K562 (cell line): Measurements from ENCODE around the gene OMA1. TPM values are rescaled to one million over a fixed set of nuclear protein-coding genes. Genes with fewer than 3 reads are reported as not detected.

ENCODE experiments used
- ATAC-seq: fragments of 200-7000 bp; cut with Tn5 transposase; 3 replicates; pipeline ENCODE4 v1.9.1; 2020; ENCODE audit warnings: moderate library complexity
- BruUV-seq: library from RNA; stranded (reverse); fragments of 400-500 nt; replicated peaks from 2 replicates; lab custom pipeline; 2021; lab: Mats Ljungman, UMichigan
- CTCF ChIA-PET: fragments of 300-600 bp; formaldehyde crosslinking; extraction: SDS; loops from one replicate; lab custom pipeline; 2021; ENCODE audit warnings: low intra/inter-chr PET ratio; lab: Yijun Ruan, JAX
- POLR2A ChIA-PET: fragments of 300-600, 350-650 bp; sonication (Branson Sonifier 250); formaldehyde crosslinking; extraction: SDS; loops from one replicate; lab custom pipeline; 2021; ENCODE audit warnings: antibody characterized with exemption, inconsistent platforms; lab: Yijun Ruan, JAX
- DNase-seq, 4 experiments: peaks; one replicate each; pipeline versions ENCODE4 v3.0.0 to v3.0.0-alpha.2; 2011 to 2018; ENCODE audit warnings: low spot score in 3 of 4, mixed read lengths in 3 of 4; ENCODE audit errors: extremely low read depth in 1 of 4
- FAIRE-seq: peaks from 2 replicates; lab custom pipeline; 2011; peaks lifted over from hg19 to GRCh38; lab: Jason Lieb, UNC
- H2AFZ ChIP-seq: 2 replicates; pipeline ENCODE4 v1.6.0; 2011; ENCODE audit warnings: low read depth, low read length, control low read depth, inconsistent platforms
- H3K27ac ChIP-seq: fragments of 200-600 bp; 3 replicates; pipeline ENCODE4 v1.8.0; 2011; ENCODE audit warnings: low read depth, mild to moderate bottlenecking, control low read depth, inconsistent platforms, low read length, moderate library complexity, mixed read lengths; ENCODE audit errors: extremely low read depth
- H3K27me3 ChIP-seq, 2 experiments: fragments of 300-600 bp in 1 of 2; 2 replicates in 1 of 2; 3 replicates in 1 of 2; pipeline versions ENCODE4 v1.6.0 to v1.8.0; 2011; ENCODE audit warnings: inconsistent platforms in 2 of 2, low read length in 2 of 2, mild to moderate bottlenecking in 1 of 2, mixed read lengths in 1 of 2, moderate library complexity in 1 of 2; ENCODE audit not compliant: control insufficient read depth in 2 of 2, insufficient read depth in 2 of 2
- H3K36me3 ChIP-seq: fragments of 300-600 bp; 3 replicates; pipeline ENCODE4 v1.8.0; 2011; ENCODE audit warnings: mild to moderate bottlenecking, low read length, inconsistent platforms; ENCODE audit not compliant: control insufficient read depth, insufficient read depth
- H3K4me1 ChIP-seq, 2 experiments: fragments of 200-600 bp in 1 of 2; replicated peaks in 1 of 2; 2 replicates in 1 of 2; 3 replicates in 1 of 2; pipeline versions ENCODE4 v1.5.1 to v1.8.0; 2011; ENCODE audit warnings: inconsistent platforms in 2 of 2, low read length in 2 of 2, mild to moderate bottlenecking in 1 of 2, mixed read lengths in 1 of 2, moderate library complexity in 1 of 2; ENCODE audit not compliant: control insufficient read depth in 2 of 2, insufficient read depth in 2 of 2
- H3K4me2 ChIP-seq: 2 replicates; pipeline ENCODE4 v1.6.1; 2011; ENCODE audit warnings: low read length, control low read depth, inconsistent platforms, mixed read lengths; ENCODE audit not compliant: insufficient read depth
- H3K4me3 ChIP-seq: fragments of 200-600 bp; sonication (generic), shearing (Covaris generic); 2 replicates; pipeline ENCODE4 v1.5.1; 2016; ENCODE audit warnings: control low read depth, inconsistent platforms
- H3K79me2 ChIP-seq: fragments of 200-600 bp; 3 replicates; pipeline ENCODE4 v1.8.0; 2011; ENCODE audit warnings: low read length, inconsistent platforms; ENCODE audit not compliant: control insufficient read depth, insufficient read depth
- H3K9ac ChIP-seq, 2 experiments: 2 replicates each; pipeline versions ENCODE4 v1.6.0 to v1.6.1; 2011; ENCODE audit warnings: low read depth in 2 of 2, low read length in 2 of 2, control low read depth in 1 of 2, inconsistent platforms in 1 of 2, mild to moderate bottlenecking in 1 of 2, mixed read lengths in 1 of 2; ENCODE audit not compliant: insufficient read depth in 1 of 2
- H3K9me1 ChIP-seq: one replicate; pipeline ENCODE4 v1.6.0; 2011; ENCODE audit warnings: inconsistent platforms, mild to moderate bottlenecking, low read length, moderate library complexity; ENCODE audit not compliant: control insufficient read depth, insufficient read depth
- H3K9me3 ChIP-seq: replicated peaks from 2 replicates; pipeline ENCODE4 v1.5.1; 2011; ENCODE audit warnings: low read depth, low read length, inconsistent platforms; ENCODE audit not compliant: control insufficient read depth, insufficient read depth
- H4K20me1 ChIP-seq: replicated peaks from 2 replicates; pipeline ENCODE4 v1.6.1; 2011; ENCODE audit warnings: low read length, inconsistent platforms, mixed read lengths; ENCODE audit not compliant: control insufficient read depth, insufficient read depth
- HNRNPK ChIP-seq: fragments of 200-400 bp; formaldehyde crosslinking; IDR thresholded peaks from one replicate; pipeline ENCODE4 v1.6.1; 2018; ENCODE audit warnings: mild to moderate bottlenecking, low read depth, low read length; ENCODE audit not compliant: poor library complexity, severe bottlenecking
- PYGO2 ChIP-seq: fragments of 450-650 bp; IDR thresholded peaks from 2 replicates; pipeline ENCODE4 v1.6.1; 2016; ENCODE audit warnings: mild to moderate bottlenecking, missing genetic modification characterization, moderate library complexity, missing compliant biosample characterization
- RFX1 ChIP-seq: fragments of 450-650 bp; IDR thresholded peaks from 2 replicates; pipeline ENCODE4 v1.6.1; 2016; ENCODE audit warnings: mild to moderate bottlenecking, moderate library complexity
- ZBTB8A ChIP-seq: fragments of 450-650 bp; IDR thresholded peaks from 2 replicates; pipeline ENCODE4 v1.6.1; 2018; ENCODE audit warnings: mild to moderate bottlenecking, moderate library complexity; ENCODE audit not compliant: partially characterized antibody
- ZNF232 ChIP-seq: sonication (generic); formaldehyde crosslinking; IDR thresholded peaks from 2 replicates; pipeline ENCODE4 v1.8.0; 2022; ENCODE audit warnings: mild to moderate bottlenecking, missing genetic modification reagents
- whole genome bisulfite sequencing: fragments of 100-300 bp; shearing (Covaris generic); methylation state at CpG from one replicate; pipeline ENCODE4 v1.1.6; 2016; ENCODE audit warnings: low coverage, mixed read lengths; ENCODE audit not compliant: insufficient coverage; ENCODE audit errors: missing lambda C conversion rate; 5-methylcytosine and 5-hydroxymethylcytosine counted together
- in situ Hi-C: fragments of 300-500 bp; cut with MboI; formaldehyde crosslinking; loops from 4 replicates; pipeline ENCODE4 v1.15.0; 2018; ENCODE audit warnings: inconsistent platforms, mixed read lengths
- intact Hi-C: fragments of 100-400 bp; cut with micrococcal nuclease; formaldehyde crosslinking; loops from 2 replicates; pipeline ENCODE4 v1.14.2; 2022
- polyA plus RNA-seq, 8 experiments: library from polyadenylated mRNA; depleted of rRNA in 4 of 8; stranded (reverse) in 5 of 8; unstranded in 3 of 8; fragments of >200 nt; fragmentation: Nextera tagmentation in 2 of 8; fragmentation: Illumina TruSeq in 1 of 8; extraction: Ambion mirVana in 2 of 8; extraction: Trizol in 1 of 8; gene quantifications; 2 replicates each; pipeline versions ENCODE4 v1.2.1 to v1.2.3, GENCODE V29; 2011 to 2014; ENCODE audit warnings: inconsistent platforms in 1 of 8, missing spikeins in 1 of 8
- total RNA-seq, 7 experiments: library from RNA; depleted of rRNA in 6 of 7; stranded (reverse); fragments of >200 nt in 6 of 7; fragmentation: Illumina TruSeq in 2 of 7; extraction: Trizol in 2 of 7; gene quantifications; 2 replicates each; pipeline versions ENCODE4 v1.2.1 to v1.2.3, GENCODE V29; 2011 to 2021; ENCODE audit warnings: low replicate concordance in 1 of 7
- TF ChIP-seq, protein P1 (sequence below): fragments of 450-650 bp; IDR thresholded peaks from 2 replicates; pipeline ENCODE4 v1.6.1; 2016; ENCODE audit warnings: missing biosample characterization, missing genetic modification characterization
- TF ChIP-seq, protein P2 (sequence below), 3 experiments: IDR thresholded peaks in 2 of 3; conservative IDR thresholded peaks in 1 of 3; 2 replicates each; pipeline ENCODE4 v1.5.1; 2011 to 2012; ENCODE audit warnings: low read length in 3 of 3, mild to moderate bottlenecking in 3 of 3, control low read depth in 2 of 3, improper control_type of control experiment in 1 of 3, inconsistent platforms in 1 of 3, low read depth in 1 of 3, mixed read lengths in 1 of 3, moderate library complexity in 1 of 3; ENCODE audit not compliant: insufficient read depth in 2 of 3
- TF ChIP-seq, protein P3 (sequence below): IDR thresholded peaks from 2 replicates; pipeline ENCODE4 v1.6.1; 2014; ENCODE audit warnings: antibody characterized with exemption

The OMA1 gene
- total and polyA plus RNA-seq, 9 of the 15 experiments (the other 6 are each of a cell fraction or from before 2014, with no cell fraction given) = 16.6 to 51.5 (median 33.5) TPM

DNA sequence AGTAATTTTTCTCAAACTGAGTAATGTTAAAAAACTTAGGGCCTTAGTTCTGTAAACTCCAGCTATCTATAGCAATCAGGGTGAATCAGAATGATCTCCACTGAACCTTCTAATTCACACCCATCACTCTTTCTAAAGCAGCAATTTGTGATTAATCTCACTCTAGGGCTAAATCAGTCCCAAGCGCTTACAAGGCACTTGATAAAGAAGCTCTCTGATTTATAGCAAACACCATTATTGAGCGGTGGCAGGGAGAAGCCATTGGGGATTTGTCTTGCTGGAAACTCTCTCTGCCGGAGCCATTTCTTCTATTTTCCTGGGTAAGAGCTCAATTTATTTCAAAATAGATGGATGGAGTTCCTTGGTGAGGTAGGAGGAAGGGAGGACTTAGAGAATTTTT is 77.0 kb downstream of the OMA1 start:
- no TSS peak for BruUV-seq
- Histone ChIP-seq H3K9me1 (no peaks in the 10 kb centered on the region), H3K27me3 (peaks cover 0 to 17% of the 10 kb centered on the region in 2 experiments; a peak in 2 of 5 replicates), H3K36me3 (no peaks in the 10 kb centered on the region), H3K27ac (no peak overlapping the region), H3K79me2 (no peaks in the 10 kb centered on the region), H3K9me3 (no peaks in the 10 kb centered on the region), H3K9ac (no peak overlapping the region), H2AFZ (no peak overlapping the region), H3K4me3 (no peak overlapping the region), H3K4me1 (no peaks in the 10 kb centered on the region), H4K20me1 (0 out of 2 replicates have a peak, but pooled peaks cover 5% of the 10 kb centered on the region), H3K4me2 (no peak overlapping the region)
- in situ Hi-C loops = no loop called here
- FAIRE-seq = no peak
- DNase-seq = no peak
- intact Hi-C loops = no loop called here
- no peak for TF ChIP-seq RFX1
- TF ChIP-seq, protein P1, sequence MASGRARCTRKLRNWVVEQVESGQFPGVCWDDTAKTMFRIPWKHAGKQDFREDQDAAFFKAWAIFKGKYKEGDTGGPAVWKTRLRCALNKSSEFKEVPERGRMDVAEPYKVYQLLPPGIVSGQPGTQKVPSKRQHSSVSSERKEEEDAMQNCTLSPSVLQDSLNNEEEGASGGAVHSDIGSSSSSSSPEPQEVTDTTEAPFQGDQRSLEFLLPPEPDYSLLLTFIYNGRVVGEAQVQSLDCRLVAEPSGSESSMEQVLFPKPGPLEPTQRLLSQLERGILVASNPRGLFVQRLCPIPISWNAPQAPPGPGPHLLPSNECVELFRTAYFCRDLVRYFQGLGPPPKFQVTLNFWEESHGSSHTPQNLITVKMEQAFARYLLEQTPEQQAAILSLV (tag) = no peak
- no peak for ATAC-seq
- CTCF ChIA-PET = no interaction called here
- POLR2A ChIA-PET = interaction anchor here (0.6 to 0.7 kb wide), 2 partner anchors 161 to 438 kb away, joined by 3 to 6 read pairs; no protein-coding TSS in a partner anchor
- WGBS = 30% methylated on average over 3 of the region's 3 CpGs

DNA sequence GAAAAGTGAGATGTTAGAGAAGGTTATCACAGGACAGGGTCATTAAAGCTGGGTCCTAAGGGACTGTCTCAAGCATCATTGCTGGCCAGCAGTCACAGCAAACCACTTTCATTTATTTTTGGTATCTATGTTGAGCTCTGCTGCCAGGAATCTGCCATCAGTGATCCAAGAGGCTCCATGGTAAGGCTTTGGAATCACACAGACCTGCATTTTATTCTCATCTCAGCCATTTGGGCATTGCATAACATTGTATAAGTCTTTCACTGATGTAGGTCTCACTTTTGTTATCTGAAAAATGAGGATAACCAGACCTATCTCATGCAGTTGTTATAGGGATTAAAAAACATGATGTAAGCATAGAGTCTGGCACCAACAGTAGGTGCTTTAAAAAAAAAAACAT is 77.5 kb downstream of the OMA1 start:
- DNase-seq = no peak
- POLR2A ChIA-PET = interaction anchor here (0.7 kb wide), 1 partner anchor 161 kb away, joined by 6 read pairs; no protein-coding TSS in a partner anchor
- Histone ChIP-seq H3K4me3 (no peak overlapping the region), H3K36me3 (no peaks in the 10 kb centered on the region), H3K27me3 (peaks cover 0 to 19% of the 10 kb centered on the region in 2 experiments; a peak in 2 of 5 replicates), H3K4me1 (no peaks in the 10 kb centered on the region), H2AFZ (no peak overlapping the region), H3K79me2 (no peaks in the 10 kb centered on the region), H3K4me2 (no peak overlapping the region), H3K27ac (no peak overlapping the region), H3K9me3 (no peaks in the 10 kb centered on the region), H4K20me1 (0 out of 2 replicates have a peak, but pooled peaks cover 5% of the 10 kb centered on the region), H3K9ac (no peak overlapping the region), H3K9me1 (no peaks in the 10 kb centered on the region)
- FAIRE-seq = no peak
- no peak for ATAC-seq
- CTCF ChIA-PET = no interaction called here
- intact Hi-C loops (no loop called here), in situ Hi-C loops (no loop called here)
- no TSS peak for BruUV-seq
- no peak for TF ChIP-seq ZNF232 (CRISPR knock-in tag)
- no peak for TF ChIP-seq ZBTB8A
- TF ChIP-seq, protein P2, sequence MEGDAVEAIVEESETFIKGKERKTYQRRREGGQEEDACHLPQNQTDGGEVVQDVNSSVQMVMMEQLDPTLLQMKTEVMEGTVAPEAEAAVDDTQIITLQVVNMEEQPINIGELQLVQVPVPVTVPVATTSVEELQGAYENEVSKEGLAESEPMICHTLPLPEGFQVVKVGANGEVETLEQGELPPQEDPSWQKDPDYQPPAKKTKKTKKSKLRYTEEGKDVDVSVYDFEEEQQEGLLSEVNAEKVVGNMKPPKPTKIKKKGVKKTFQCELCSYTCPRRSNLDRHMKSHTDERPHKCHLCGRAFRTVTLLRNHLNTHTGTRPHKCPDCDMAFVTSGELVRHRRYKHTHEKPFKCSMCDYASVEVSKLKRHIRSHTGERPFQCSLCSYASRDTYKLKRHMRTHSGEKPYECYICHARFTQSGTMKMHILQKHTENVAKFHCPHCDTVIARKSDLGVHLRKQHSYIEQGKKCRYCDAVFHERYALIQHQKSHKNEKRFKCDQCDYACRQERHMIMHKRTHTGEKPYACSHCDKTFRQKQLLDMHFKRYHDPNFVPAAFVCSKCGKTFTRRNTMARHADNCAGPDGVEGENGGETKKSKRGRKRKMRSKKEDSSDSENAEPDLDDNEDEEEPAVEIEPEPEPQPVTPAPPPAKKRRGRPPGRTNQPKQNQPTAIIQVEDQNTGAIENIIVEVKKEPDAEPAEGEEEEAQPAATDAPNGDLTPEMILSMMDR (IDR thresholded peaks at IDR 0.05 in 2 of 3, conservative IDR thresholded peaks at IDR 0.05 in 1 of 3; ENCODE audit: insufficient read depth in 2 of 3, low read depth in 1 of 3, low read length in 3 of 3) = no peak
- TF ChIP-seq PYGO2 = no peak
- TF ChIP-seq HNRNPK = no peak
- TF ChIP-seq, protein P3, sequence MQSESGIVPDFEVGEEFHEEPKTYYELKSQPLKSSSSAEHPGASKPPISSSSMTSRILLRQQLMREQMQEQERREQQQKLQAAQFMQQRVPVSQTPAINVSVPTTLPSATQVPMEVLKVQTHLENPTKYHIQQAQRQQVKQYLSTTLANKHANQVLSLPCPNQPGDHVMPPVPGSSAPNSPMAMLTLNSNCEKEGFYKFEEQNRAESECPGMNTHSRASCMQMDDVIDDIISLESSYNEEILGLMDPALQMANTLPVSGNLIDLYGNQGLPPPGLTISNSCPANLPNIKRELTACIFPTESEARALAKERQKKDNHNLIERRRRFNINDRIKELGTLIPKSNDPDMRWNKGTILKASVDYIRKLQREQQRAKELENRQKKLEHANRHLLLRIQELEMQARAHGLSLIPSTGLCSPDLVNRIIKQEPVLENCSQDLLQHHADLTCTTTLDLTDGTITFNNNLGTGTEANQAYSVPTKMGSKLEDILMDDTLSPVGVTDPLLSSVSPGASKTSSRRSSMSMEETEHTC = no peak
- TF ChIP-seq, protein P1 (tag) = no peak
